GM12892 (cell line): ENCODE data around the gene SPTLC2.
A peak's percentile ranks its signal among the peaks of the same experiment; 100 is the strongest.

Experiments
- DNase-seq: peaks from one replicate; pipeline ENCODE4 v3.0.0; 2011; ENCODE audit not compliant: insufficient read length
- FAIRE-seq: peaks from 2 replicates; lab custom pipeline; 2011; peaks lifted over from hg19 to GRCh38; lab: Jason Lieb, UNC
- POLR2A ChIP-seq: IDR thresholded peaks from 2 replicates; pipeline ENCODE4 v1.6.1; 2011; ENCODE audit warnings: low read depth, low read length, control low read depth
- POLR2AphosphoS5 ChIP-seq: IDR thresholded peaks from 2 replicates; pipeline ENCODE4 v1.6.1; 2011; ENCODE audit warnings: low read depth, low read length, control low read depth
- TAF1 ChIP-seq: IDR thresholded peaks from 2 replicates; pipeline ENCODE4 v1.6.1; 2011; ENCODE audit warnings: low read depth, mild to moderate bottlenecking, control low read depth, low read length, borderline replicate concordance

The SPTLC2 gene

DNA sequence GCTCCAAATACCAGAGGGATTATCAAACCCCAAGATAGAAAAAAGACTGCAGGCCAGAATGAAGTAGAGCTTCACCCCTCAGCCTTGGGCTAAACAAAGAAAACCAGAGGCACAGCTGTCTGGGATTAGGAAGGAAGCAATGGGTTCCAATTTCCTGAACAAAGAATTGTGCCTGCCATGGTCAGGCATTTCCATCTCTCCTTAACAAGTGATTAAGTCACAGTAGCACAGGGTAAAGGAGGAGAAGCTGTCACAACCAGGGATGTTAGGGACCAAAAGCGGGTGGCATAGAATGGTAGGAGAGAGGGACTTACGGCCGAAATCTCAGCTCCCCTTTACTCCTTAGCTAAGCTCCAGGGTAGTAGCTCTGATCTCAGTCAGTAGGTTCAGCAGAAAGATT, 33.9 kb downstream of the SPTLC2 start:
- TF ChIP-seq POLR2AphosphoS5, result no peak
- no peak for TF ChIP-seq POLR2A
- no peak for TF ChIP-seq TAF1
- FAIRE-seq (no peak), DNase-seq (no peak)

DNA sequence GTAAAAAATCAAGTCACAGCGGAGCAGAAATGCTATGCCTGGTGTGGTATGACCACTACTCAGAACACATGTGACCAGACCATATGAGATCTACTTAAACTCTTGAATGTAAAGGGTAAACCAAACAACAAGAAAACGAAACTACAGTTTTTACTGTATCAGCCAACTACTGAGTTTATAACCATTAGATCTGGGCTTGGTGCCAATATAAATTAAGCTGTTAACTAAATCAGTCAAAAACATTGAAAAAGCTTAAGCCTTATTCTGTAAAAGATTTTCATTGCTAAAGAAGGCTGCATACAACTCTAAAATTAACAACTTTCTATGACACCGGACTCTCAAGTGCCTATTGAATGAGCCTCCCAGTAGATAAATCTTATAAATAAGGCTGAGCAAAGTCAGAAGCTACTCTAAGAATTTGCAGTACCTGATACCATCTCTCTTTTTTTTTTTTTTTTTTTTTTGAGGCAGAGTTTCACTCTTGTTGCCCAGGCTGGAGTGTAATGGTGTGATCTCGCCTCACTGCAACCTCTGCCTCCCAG, 35.4 kb downstream of the SPTLC2 start:
- DNase-seq, result peak; percentile 25
- TF ChIP-seq TAF1 (no peak), POLR2A (no peak), POLR2AphosphoS5 (no peak)
- FAIRE-seq, result peak; percentile 81

DNA sequence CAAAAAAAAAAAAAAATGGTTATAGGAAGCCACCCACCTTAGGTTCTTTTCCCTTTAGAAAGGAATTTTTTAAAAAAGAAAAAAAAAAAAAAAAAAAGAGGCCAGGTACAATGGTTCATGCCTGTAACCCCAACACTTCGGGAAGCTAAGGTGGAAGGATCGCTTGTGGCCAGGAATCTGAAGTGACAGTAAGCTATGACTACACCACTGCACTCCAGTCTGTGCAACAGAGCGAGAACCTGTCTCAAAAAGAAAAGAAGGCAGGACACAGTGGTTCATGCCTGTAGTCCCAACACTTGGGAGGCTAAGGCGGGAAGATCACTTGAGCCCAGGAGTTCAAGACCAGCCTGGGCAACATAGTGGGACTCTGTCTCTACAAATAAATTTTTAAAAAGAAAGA, 36.0 kb downstream of the SPTLC2 start:
- FAIRE-seq, result no peak
- TF ChIP-seq TAF1 (no peak), POLR2AphosphoS5 (no peak), POLR2A (no peak)
- no peak for DNase-seq

DNA sequence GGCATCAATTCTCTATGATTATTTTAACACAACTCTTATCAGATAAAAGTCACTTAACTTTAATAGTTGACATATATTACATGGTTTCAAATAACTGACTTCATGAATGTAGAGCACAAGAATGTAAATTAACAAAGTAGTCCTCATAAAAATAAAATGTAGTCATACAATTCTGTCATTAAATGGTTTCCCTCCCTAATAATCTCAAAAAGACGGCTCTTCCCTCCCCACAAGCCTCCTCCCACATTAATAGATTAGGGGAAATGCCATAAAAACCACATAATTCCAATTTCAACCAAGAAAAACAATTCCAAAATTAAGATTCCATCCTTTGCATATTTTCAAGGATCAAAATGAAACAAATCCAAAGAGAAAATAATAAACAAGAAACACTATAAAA, 36.7 kb downstream of the SPTLC2 start:
- TF ChIP-seq POLR2A, result no peak
- no peak for TF ChIP-seq POLR2AphosphoS5
- TF ChIP-seq TAF1, result no peak
- FAIRE-seq (no peak), DNase-seq (no peak)

DNA sequence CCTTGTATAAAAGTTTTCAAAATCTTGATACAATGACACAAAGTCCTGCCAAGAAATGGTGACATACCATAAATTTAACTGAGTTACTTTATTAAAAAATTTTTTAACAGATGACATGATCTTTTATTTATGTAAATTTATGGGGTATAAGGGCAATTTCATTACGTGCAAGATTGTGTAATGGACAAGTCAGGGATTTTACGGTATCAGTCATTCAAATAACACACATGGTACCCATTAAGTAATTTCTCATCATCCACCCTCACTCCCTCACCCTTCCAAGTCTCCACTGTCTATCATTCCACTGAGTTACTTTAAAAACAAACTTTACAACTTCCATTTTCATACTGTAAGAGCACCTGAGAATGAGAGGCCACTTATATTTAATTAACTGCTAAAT, 37.4 kb downstream of the SPTLC2 start:
- no peak for TF ChIP-seq POLR2AphosphoS5
- no peak for TF ChIP-seq POLR2A
- TF ChIP-seq TAF1, result no peak
- DNase-seq (no peak), FAIRE-seq (no peak)

DNA sequence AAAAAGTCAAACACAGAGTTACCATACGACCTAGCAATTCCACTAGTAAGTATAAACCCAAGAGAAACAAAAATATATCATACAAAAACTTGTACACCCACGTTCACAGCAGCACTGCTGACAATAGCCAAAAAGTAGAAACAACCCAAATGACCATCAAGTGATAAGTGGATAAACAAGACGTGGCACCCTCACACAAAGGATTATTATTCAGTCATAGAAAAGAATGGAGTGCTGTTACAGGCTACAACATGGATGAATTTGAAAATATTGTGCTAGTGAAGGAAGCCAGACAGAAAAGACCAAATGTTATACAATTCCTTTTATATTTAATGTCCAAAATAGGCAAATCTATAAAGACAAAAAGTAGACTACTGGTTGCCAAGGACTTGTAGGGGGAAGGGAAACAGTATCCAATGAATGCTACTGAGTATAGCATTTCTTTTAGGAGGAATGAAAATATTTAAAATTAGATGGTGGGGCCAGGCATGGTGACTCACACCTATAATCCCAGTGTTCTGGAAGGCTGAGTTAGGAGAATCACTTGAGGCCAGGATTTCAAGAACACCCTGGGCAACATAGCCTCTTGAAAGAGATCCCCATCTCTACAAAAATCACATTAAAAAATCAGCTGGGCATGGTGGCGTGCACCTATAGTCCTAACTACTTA, 41.9 kb downstream of the SPTLC2 start:
- no peak for DNase-seq
- TF ChIP-seq TAF1, result no peak
- no peak for TF ChIP-seq POLR2A
- TF ChIP-seq POLR2AphosphoS5, result no peak
- no peak for FAIRE-seq

DNA sequence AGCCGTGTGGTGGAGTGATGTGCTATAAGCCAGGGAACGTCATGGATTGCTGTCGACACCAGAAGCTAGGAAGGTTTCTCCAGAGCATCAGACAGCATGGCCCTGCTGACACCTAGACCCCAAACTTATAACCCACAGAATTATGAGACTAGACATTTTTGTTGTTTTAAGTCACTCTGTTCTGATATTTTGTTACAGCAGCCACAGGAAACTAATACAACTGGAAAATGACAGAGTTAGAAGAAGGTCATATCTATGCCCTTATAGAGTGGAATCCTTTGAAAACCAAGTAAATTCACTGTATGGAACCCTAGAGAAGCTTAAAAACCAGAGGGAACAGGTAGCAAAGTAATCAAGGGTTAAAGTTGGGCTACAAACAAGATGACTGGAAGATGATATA, 42.5 kb downstream of the SPTLC2 start:
- FAIRE-seq (no peak), DNase-seq (no peak)
- TF ChIP-seq POLR2AphosphoS5, result no peak
- TF ChIP-seq TAF1, result no peak
- no peak for TF ChIP-seq POLR2A

DNA sequence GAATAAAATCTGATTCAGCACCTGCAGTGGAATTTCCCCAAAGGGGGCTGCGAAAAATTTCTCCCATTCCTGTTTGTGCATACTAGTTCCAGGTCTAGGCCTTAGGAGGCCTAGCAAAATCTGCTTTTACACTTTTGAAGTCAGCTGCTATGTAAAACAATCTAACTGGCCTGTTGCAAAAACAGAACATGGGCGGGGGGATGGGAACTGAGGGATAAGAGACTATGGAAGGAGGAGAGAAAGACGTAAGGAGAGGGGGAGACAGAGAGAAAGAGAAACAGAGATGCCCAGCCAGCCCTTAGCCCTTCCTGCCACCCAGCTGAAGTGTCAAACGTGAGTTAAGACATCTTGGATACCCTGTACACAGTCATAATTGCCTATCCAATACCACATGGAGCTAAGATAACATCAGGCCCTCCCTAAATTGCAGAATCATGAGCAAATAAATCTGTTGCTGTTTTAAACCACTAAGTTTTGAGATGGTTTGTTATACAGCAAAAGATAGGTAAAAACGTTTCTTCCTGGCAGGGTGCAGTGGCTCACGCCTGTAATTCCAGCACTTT, 45.6 kb downstream of the SPTLC2 start:
- TF ChIP-seq POLR2AphosphoS5, result no peak
- TF ChIP-seq TAF1, result no peak
- no peak for TF ChIP-seq POLR2A
- DNase-seq (no peak), FAIRE-seq (no peak)

DNA sequence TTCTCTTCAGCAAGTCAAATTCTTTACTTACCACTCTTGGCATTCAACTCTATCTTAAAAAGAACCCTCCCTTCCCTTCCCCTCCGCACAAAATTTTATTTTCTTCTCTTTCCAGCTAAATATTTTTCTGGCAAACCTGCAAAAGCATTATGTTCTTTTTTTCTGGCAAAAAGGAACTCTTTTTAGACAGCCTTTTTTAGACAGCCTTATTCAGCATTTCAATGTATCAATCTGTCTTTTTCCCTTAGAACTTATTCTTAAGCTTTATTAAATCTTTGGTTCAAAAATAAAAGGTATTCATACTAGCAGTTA, 50.5 kb downstream of the SPTLC2 start:
- FAIRE-seq (no peak), DNase-seq (no peak)
- TF ChIP-seq POLR2AphosphoS5 (no peak), TAF1 (no peak), POLR2A (no peak)

DNA sequence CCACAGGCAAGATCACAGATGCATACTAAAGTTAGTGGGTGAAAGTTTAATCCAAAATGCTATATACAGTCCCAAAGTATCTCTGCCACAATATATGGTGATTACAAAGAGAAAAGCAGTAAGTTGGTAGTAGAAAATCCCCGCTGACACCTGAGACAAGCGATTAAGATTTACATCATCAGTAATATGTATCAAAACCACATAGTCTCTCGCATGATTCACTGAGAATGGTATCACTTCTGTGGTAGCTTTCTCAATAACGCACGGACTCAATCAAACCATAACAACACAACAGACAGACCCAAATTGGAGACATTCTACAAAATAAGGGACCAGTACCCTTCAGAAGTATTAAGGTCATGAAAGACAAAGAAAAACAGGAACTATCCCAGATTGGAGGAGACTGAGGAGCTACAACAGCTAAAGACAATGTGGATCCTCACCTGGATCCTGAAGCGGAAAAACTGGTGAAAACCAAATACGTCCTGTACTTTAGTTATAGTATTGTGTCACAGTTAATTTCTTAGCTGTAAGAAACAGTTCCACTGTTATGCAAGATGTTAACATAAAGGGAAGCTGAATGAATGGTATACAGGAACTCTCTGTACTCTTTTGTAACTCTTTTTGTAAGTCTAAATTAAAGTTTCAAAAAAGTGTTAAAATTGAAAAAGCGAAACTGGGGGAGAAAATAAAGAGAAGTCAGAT, 51.0 kb downstream of the SPTLC2 start:
- DNase-seq (no peak), FAIRE-seq (no peak)
- TF ChIP-seq POLR2AphosphoS5 (no peak), POLR2A (no peak), TAF1 (no peak)

DNA sequence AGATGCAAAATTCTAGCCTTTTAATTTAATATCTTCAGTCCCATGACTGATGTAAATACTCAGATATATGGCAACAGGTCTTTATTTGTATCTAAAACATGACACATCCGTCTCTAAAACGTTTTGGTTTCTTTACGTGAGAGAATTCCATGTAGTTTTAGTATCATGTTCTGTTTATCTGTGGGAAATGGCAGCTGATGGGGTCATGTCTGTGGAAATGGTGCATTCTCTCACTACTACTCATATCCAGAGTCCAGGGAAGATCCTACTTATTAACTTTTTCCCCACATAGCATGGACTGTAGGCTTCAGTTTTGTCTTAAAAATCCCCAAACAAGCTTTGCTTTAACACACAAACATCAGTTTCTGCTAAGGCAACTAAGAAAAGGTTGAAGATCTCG, 53.8 kb downstream of the SPTLC2 start:
- no peak for DNase-seq
- FAIRE-seq, result no peak
- TF ChIP-seq TAF1 (no peak), POLR2A (no peak), POLR2AphosphoS5 (no peak)
